Fibroblast of lung (primary cell): ENCODE data around the gene CDCA7L. TPM values are rescaled to one million over a fixed set of nuclear protein-coding genes. Genes with fewer than 3 reads are reported as not detected.

Source experiments
- DNase-seq, 2 donors: peaks; one replicate each; pipeline versions ENCODE4 v3.0.0 to v3.0.0-alpha.2; 2010; ENCODE audit warnings: low read depth in 2 of 2
- H2AFZ ChIP-seq: 2 replicates; pipeline ENCODE4 v1.5.1; 2012; ENCODE audit warnings: low read length, control low read depth, inconsistent platforms
- H3K27ac ChIP-seq: 2 replicates; pipeline ENCODE4 v1.5.1; 2011; ENCODE audit warnings: low read length, control low read depth; ENCODE audit not compliant: insufficient read depth
- H3K27me3 ChIP-seq: 2 replicates; pipeline ENCODE4 v1.5.1; 2011; ENCODE audit warnings: mild to moderate bottlenecking, low read length; ENCODE audit not compliant: control insufficient read depth, insufficient read depth
- H3K36me3 ChIP-seq: 2 replicates; pipeline ENCODE4 v1.5.1; 2011; ENCODE audit warnings: low read length; ENCODE audit not compliant: control insufficient read depth, insufficient read depth
- H3K4me1 ChIP-seq: 2 replicates; pipeline ENCODE4 v1.5.1; 2011; ENCODE audit warnings: low read length; ENCODE audit not compliant: control insufficient read depth, insufficient read depth; ENCODE audit errors: extremely low read depth
- H3K4me2 ChIP-seq: 2 replicates; pipeline ENCODE4 v1.5.1; 2011; ENCODE audit warnings: low read length, control low read depth; ENCODE audit not compliant: insufficient read depth; ENCODE audit errors: extremely low read depth
- H3K4me3 ChIP-seq, 4 experiments: fragments of 200-600 bp in 1 of 4; sonication (generic) in 1 of 4; replicated peaks in 1 of 4; 2 replicates each; pipeline ENCODE4 v1.5.1; 2011 to 2016; ENCODE audit warnings: low read length in 4 of 4, low read depth in 3 of 4, mild to moderate bottlenecking in 3 of 4, control low read depth in 2 of 4, inconsistent platforms in 1 of 4, mixed read lengths in 1 of 4; ENCODE audit not compliant: insufficient read depth in 1 of 4; ENCODE audit errors: control extremely low read depth in 1 of 4
- H3K79me2 ChIP-seq: 2 replicates; pipeline ENCODE4 v1.5.1; 2012; ENCODE audit warnings: mild to moderate bottlenecking, low read length, inconsistent platforms; ENCODE audit not compliant: control insufficient read depth, insufficient read depth
- H3K9ac ChIP-seq: 2 replicates; pipeline ENCODE4 v1.5.1; 2011; ENCODE audit warnings: mild to moderate bottlenecking, low read length, control low read depth; ENCODE audit not compliant: insufficient read depth
- H3K9me3 ChIP-seq: 2 replicates; pipeline ENCODE4 v1.5.1; 2012; ENCODE audit warnings: low read depth, low read length; ENCODE audit not compliant: control insufficient read depth, insufficient read depth
- H4K20me1 ChIP-seq: 2 replicates; pipeline ENCODE4 v1.5.1; 2011; ENCODE audit warnings: low read length; ENCODE audit not compliant: control insufficient read depth, insufficient read depth; ENCODE audit errors: extremely low read depth
- EZH2 ChIP-seq: IDR thresholded peaks from 2 replicates; pipeline ENCODE4 v1.5.1; 2012; ENCODE audit warnings: low read length, control low read depth, mild to moderate bottlenecking; ENCODE audit errors: missing control alignments
- polyA plus RNA-seq, 2 donors: library from polyadenylated mRNA; depleted of rRNA in 1 of 2; stranded (reverse) in 1 of 2; unstranded in 1 of 2; fragments of >200 nt; gene quantifications; 2 replicates each; pipeline ENCODE4 v1.2.1, GENCODE V29; 2011 to 2012; ENCODE audit warnings: missing spikeins in 1 of 2
- total RNA-seq: library from RNA; depleted of rRNA; stranded (reverse); fragments of >200 nt; gene quantifications from 2 replicates; pipeline ENCODE4 v1.2.1, GENCODE V29; 2014
- TF ChIP-seq, protein P1 (sequence below), 2 donors: IDR thresholded peaks in 1 of 2; conservative IDR thresholded peaks in 1 of 2; 1 replicate in 1 of 2; 2 replicates in 1 of 2; pipeline ENCODE4 v1.5.1; 2011 to 2012; ENCODE audit warnings: low read length in 2 of 2, control low read depth in 1 of 2, inconsistent platforms in 1 of 2, low read depth in 1 of 2, mild to moderate bottlenecking in 1 of 2

CDCA7L gene
- total and polyA plus RNA-seq, 2 donors (not counting 1 experiment from before 2014, with no cell fraction given): 25.3 to 29.1 TPM

DNA sequence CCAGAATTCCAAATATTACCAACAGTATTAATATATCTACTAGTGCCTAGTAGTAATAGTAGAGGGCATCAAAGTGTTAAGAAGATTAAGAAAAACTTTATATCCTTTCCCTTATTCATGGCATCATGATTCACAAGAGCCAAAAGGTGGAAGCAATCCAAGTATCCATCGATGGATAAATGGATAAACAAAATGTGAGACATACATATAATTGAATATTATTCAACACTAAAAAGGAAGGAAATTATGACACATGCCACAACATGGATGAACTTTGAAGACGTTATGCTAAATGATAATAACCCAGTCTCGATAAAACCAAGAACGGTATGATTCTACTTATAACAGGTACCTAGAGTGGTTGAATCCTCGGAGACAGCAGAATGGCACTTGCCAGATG is 23.1 kb downstream of the CDCA7L start:
- Histone ChIP-seq H3K79me2 (no peaks in the 10 kb centered on the region), H3K4me1 (no peaks in the 10 kb centered on the region), H3K27ac (no peak overlapping the region), H3K4me2 (no peak overlapping the region), H3K36me3 (no peaks in the 10 kb centered on the region), H3K4me3 (no peak overlapping the region), H3K9me3 (no peaks in the 10 kb centered on the region), H3K27me3 (no peaks in the 10 kb centered on the region), H3K9ac (no peak overlapping the region), H4K20me1 (no peaks in the 10 kb centered on the region), H2AFZ (no peak overlapping the region)
- no peak for DNase-seq
- TF ChIP-seq, protein P1, sequence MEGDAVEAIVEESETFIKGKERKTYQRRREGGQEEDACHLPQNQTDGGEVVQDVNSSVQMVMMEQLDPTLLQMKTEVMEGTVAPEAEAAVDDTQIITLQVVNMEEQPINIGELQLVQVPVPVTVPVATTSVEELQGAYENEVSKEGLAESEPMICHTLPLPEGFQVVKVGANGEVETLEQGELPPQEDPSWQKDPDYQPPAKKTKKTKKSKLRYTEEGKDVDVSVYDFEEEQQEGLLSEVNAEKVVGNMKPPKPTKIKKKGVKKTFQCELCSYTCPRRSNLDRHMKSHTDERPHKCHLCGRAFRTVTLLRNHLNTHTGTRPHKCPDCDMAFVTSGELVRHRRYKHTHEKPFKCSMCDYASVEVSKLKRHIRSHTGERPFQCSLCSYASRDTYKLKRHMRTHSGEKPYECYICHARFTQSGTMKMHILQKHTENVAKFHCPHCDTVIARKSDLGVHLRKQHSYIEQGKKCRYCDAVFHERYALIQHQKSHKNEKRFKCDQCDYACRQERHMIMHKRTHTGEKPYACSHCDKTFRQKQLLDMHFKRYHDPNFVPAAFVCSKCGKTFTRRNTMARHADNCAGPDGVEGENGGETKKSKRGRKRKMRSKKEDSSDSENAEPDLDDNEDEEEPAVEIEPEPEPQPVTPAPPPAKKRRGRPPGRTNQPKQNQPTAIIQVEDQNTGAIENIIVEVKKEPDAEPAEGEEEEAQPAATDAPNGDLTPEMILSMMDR (conservative IDR thresholded peaks at IDR 0.05 in 1 of 2, IDR thresholded peaks at IDR 0.05 in 1 of 2; ENCODE audit: low read depth in 1 of 2, low read length in 2 of 2): no peak
- no peak for TF ChIP-seq EZH2

DNA sequence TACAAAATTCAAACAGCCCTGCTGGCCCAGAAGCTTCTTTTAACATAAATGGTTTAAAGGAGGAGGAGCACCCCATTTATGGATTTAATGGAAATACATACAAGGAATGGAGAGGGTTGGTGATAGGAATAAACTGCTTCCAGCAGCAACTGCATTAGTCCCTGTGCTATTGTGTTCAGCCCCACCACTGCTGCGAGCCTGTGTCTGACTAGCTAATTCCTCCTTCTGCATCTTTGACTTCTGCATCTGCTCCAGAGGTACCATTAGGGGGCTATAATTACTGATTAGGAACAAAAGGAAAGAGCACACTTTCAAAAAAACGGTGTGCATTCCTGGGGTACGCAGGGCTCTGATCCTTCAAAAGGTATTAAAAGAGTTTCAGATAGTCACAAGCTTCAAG is 24.8 kb downstream of the CDCA7L start:
- Histone ChIP-seq H3K27ac (no peak overlapping the region), H3K4me1 (no peaks in the 10 kb centered on the region), H3K27me3 (no peaks in the 10 kb centered on the region), H3K4me2 (no peak overlapping the region), H4K20me1 (no peaks in the 10 kb centered on the region), H3K36me3 (no peaks in the 10 kb centered on the region), H2AFZ (no peak overlapping the region), H3K9me3 (no peaks in the 10 kb centered on the region), H3K9ac (no peak overlapping the region), H3K79me2 (no peaks in the 10 kb centered on the region), H3K4me3 (no peak overlapping the region)
- DNase-seq: no peak
- TF ChIP-seq, protein P1 (conservative IDR thresholded peaks at IDR 0.05 in 1 of 2, IDR thresholded peaks at IDR 0.05 in 1 of 2; ENCODE audit: low read depth in 1 of 2, low read length in 2 of 2): no peak
- no peak for TF ChIP-seq EZH2

DNA sequence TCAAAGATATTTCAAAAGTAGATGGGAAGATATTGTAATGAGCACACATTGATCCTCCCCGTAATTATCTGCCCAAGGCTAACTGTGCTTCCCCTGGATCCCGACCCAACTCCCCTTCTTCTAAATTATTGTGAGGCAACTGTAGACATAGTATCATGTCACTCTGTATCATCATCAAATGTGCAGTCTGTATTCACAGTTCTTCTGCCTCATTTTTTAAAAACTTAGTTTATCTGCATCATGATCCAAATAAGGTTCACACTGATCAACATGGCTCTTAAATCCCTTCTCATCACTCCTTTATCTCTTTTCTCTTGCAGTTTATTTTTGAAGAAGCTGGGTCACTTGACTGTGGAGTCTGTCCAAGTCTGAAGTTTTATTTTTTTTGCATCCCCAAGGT is 27.5 kb downstream of the CDCA7L start:
- no peak for TF ChIP-seq EZH2
- TF ChIP-seq, protein P1 (conservative IDR thresholded peaks at IDR 0.05 in 1 of 2, IDR thresholded peaks at IDR 0.05 in 1 of 2; ENCODE audit: low read depth in 1 of 2, low read length in 2 of 2): no peak
- no peaks in the 10 kb centered on the region for H3K79me2 ChIP-seq
- H3K36me3 ChIP-seq: no peaks in the 10 kb centered on the region

More for the DNA sequence above, 27.5 kb downstream of the CDCA7L start:
- no peak overlapping the region for H3K4me3 ChIP-seq
- H3K4me1 ChIP-seq: no peaks in the 10 kb centered on the region
- no peak overlapping the region for H3K27ac ChIP-seq
- no peaks in the 10 kb centered on the region for H3K9me3 ChIP-seq
- H3K27me3 ChIP-seq: no peaks in the 10 kb centered on the region
- DNase-seq: no peak
- no peak overlapping the region for H3K4me2 ChIP-seq
- no peak overlapping the region for H2AFZ ChIP-seq
- no peak overlapping the region for H3K9ac ChIP-seq
- H4K20me1 ChIP-seq: no peaks in the 10 kb centered on the region
